IPS-20b (cell line): Measurements from ENCODE around the gene RELL2.

Experiments
- H3K27ac ChIP-seq: one replicate; pipeline ENCODE4 v1.5.1; 2013; ENCODE audit warnings: low read length
- H3K27me3 ChIP-seq: 2 replicates; pipeline ENCODE4 v1.6.1; 2013; ENCODE audit warnings: mild to moderate bottlenecking, low read length, inconsistent platforms; ENCODE audit not compliant: insufficient read depth
- H3K36me3 ChIP-seq: 2 replicates; pipeline ENCODE4 v1.6.1; 2013; ENCODE audit warnings: low read depth, mild to moderate bottlenecking, inconsistent platforms, low read length, moderate library complexity; ENCODE audit not compliant: insufficient read depth
- H3K4me1 ChIP-seq: 2 replicates; pipeline ENCODE4 v1.6.1; 2013; ENCODE audit warnings: mild to moderate bottlenecking, control low read depth, inconsistent platforms, low read length, moderate library complexity; ENCODE audit not compliant: insufficient read depth
- H3K4me3 ChIP-seq: 2 replicates; pipeline ENCODE4 v1.5.1; 2013; ENCODE audit warnings: mild to moderate bottlenecking, low read length, inconsistent platforms
- H3K9ac ChIP-seq: 2 replicates; pipeline ENCODE4 v1.6.1; 2013; ENCODE audit warnings: low read depth, mild to moderate bottlenecking, inconsistent platforms, low read length, moderate library complexity
- H3K9me3 ChIP-seq: 2 replicates; pipeline ENCODE4 v1.6.1; 2013; ENCODE audit warnings: mild to moderate bottlenecking, low read depth, low read length, inconsistent platforms; ENCODE audit not compliant: insufficient read depth

Gene RELL2

GRCh38 chr5:141636413-141637122 is at the start of gene RELL2, which contains the start of gene HDAC3:
TSS of gene RELL2 (plus strand) at chr5:141636997. CDS start at chr5:141638226, 1,229 bp downstream.
TSS of gene HDAC3 (minus strand) at chr5:141636849. CDS start at chr5:141636790, 59 bp downstream.
- H3K27me3 ChIP-seq = peaks cover 6% of the 10 kb centered on the region
- no peaks in the 10 kb centered on the region for H3K9me3 ChIP-seq
- H3K9ac ChIP-seq = peak within 1 kb of the TSS; percentile 98
- peak within 1 kb of the TSS; percentile 100 for H3K4me3 ChIP-seq
- peaks cover 37% of the 10 kb centered on the region for H3K36me3 ChIP-seq
- peak within 1 kb of the TSS; percentile 99 for H3K27ac ChIP-seq
- H3K4me1 ChIP-seq = peaks cover 4% of the 10 kb centered on the region; the same call in 1 of the 2 replicates

GRCh38 chr5:141590127-141590526 is 46.7 kb upstream of the RELL2 start:
- H3K27ac ChIP-seq = no peak overlapping the region
- no peak overlapping the region for H3K4me3 ChIP-seq
- H3K4me1 ChIP-seq = no peaks in the 10 kb centered on the region
- H3K36me3 ChIP-seq = peaks cover 29% of the 10 kb centered on the region
- no peaks in the 10 kb centered on the region for H3K9me3 ChIP-seq
- no peaks in the 10 kb centered on the region for H3K27me3 ChIP-seq
- H3K9ac ChIP-seq = no peak overlapping the region

- Histone ChIP-seq H3K4me1 (no peaks in the 10 kb centered on the region), H3K36me3 (no peaks in the 10 kb centered on the region), H3K27ac (no peak overlapping the region), H3K4me3 (no peak overlapping the region), H3K9me3 (no peaks in the 10 kb centered on the region), H3K9ac (no peak overlapping the region), H3K27me3 (no peaks in the 10 kb centered on the region)
Measured at GRCh38 chr5:141596867-141597266, 39.9 kb upstream of the RELL2 start.

- H3K27me3 ChIP-seq = no peaks in the 10 kb centered on the region
- H3K27ac ChIP-seq = no peak overlapping the region
- H3K9ac ChIP-seq = no peak overlapping the region
- H3K36me3 ChIP-seq = no peaks in the 10 kb centered on the region
- no peak overlapping the region for H3K4me3 ChIP-seq
- no peaks in the 10 kb centered on the region for H3K9me3 ChIP-seq
- H3K4me1 ChIP-seq = no peaks in the 10 kb centered on the region
Measured at GRCh38 chr5:141597394-141597793, 39.4 kb upstream of the RELL2 start.

GRCh38 chr5:141597814-141598213 is 39.0 kb upstream of the RELL2 start:
- H3K4me1 ChIP-seq = no peaks in the 10 kb centered on the region
- H3K9ac ChIP-seq = no peak overlapping the region
- H3K9me3 ChIP-seq = no peaks in the 10 kb centered on the region
- H3K27me3 ChIP-seq = no peaks in the 10 kb centered on the region
- H3K27ac ChIP-seq = no peak overlapping the region
- no peaks in the 10 kb centered on the region; the same call in 1 of the 2 replicates for H3K36me3 ChIP-seq
- no peak overlapping the region for H3K4me3 ChIP-seq

- no peak overlapping the region for H3K27ac ChIP-seq
- H3K9me3 ChIP-seq = no peaks in the 10 kb centered on the region
- H3K4me1 ChIP-seq = no peaks in the 10 kb centered on the region
- H3K27me3 ChIP-seq = no peaks in the 10 kb centered on the region
- H3K36me3 ChIP-seq = no peaks in the 10 kb centered on the region; the same call in 1 of the 2 replicates
- H3K4me3 ChIP-seq = no peak overlapping the region
- H3K9ac ChIP-seq = no peak overlapping the region
Measured at GRCh38 chr5:141598391-141599345, 38.1 kb upstream of the RELL2 start.

- H3K27me3 ChIP-seq = no peaks in the 10 kb centered on the region
- H3K9ac ChIP-seq = no peak overlapping the region
- no peaks in the 10 kb centered on the region for H3K9me3 ChIP-seq
- peaks cover 6% of the 10 kb centered on the region; the same call in 1 of the 2 replicates for H3K4me1 ChIP-seq
- no peaks in the 10 kb centered on the region; the same call in 1 of the 2 replicates for H3K36me3 ChIP-seq
- H3K4me3 ChIP-seq = no peak overlapping the region
- no peak overlapping the region for H3K27ac ChIP-seq
Measured at GRCh38 chr5:141602606-141603005, 34.2 kb upstream of the RELL2 start.

- no peak overlapping the region for H3K27ac ChIP-seq
- no peak overlapping the region for H3K4me3 ChIP-seq
- H3K9me3 ChIP-seq = no peaks in the 10 kb centered on the region
- H3K4me1 ChIP-seq = peaks cover 6% of the 10 kb centered on the region; the same call in 1 of the 2 replicates
- H3K36me3 ChIP-seq = no peaks in the 10 kb centered on the region; the same call in 1 of the 2 replicates
- no peak overlapping the region for H3K9ac ChIP-seq
- H3K27me3 ChIP-seq = no peaks in the 10 kb centered on the region
Measured at GRCh38 chr5:141603923-141604717, 32.7 kb upstream of the RELL2 start.

GRCh38 chr5:141605523-141606277 is 31.1 kb upstream of the RELL2 start:
- Histone ChIP-seq H3K9ac (no peak overlapping the region), H3K4me3 (no peak overlapping the region)

GRCh38 chr5:141608046-141608445 is 28.8 kb upstream of the RELL2 start:
- Histone ChIP-seq H3K9ac (no peak overlapping the region), H3K9me3 (no peaks in the 10 kb centered on the region), H3K36me3 (no peaks in the 10 kb centered on the region), H3K27ac (no peak overlapping the region), H3K27me3 (no peaks in the 10 kb centered on the region), H3K4me1 (peaks cover 6% of the 10 kb centered on the region; the same call in 1 of the 2 replicates), H3K4me3 (no peak overlapping the region)

More at GRCh38 chr5:141605523-141606277, 31.1 kb upstream of the RELL2 start:
- Histone ChIP-seq H3K27me3 (no peaks in the 10 kb centered on the region), H3K27ac (no peak overlapping the region), H3K36me3 (no peaks in the 10 kb centered on the region; the same call in 1 of the 2 replicates), H3K9me3 (no peaks in the 10 kb centered on the region), H3K4me1 (peaks cover 6% of the 10 kb centered on the region; the same call in 1 of the 2 replicates)
